HepG2 (cell line): Measurements from ENCODE around the gene GBP7.

Source experiments
- MAFK ChIP-seq, 2 experiments: IDR thresholded peaks in 1 of 2; conservative IDR thresholded peaks in 1 of 2; 2 replicates each; pipeline ENCODE4 v1.6.1; 2011; ENCODE audit warnings: improper control_type of control experiment in 2 of 2, low read length in 2 of 2
- SAFB2 ChIP-seq: sonication (generic); formaldehyde crosslinking; IDR thresholded peaks from 2 replicates; pipeline ENCODE4 v1.5.1; 2020; ENCODE audit warnings: missing genetic modification reagents, low read depth, mild to moderate bottlenecking, borderline replicate concordance
- TF ChIP-seq, protein P1 (sequence below): sonication (generic); formaldehyde crosslinking; IDR thresholded peaks from 2 replicates; pipeline ENCODE4 v1.4.0; 2020; ENCODE audit warnings: missing genetic modification reagents
- TF ChIP-seq, protein P2 (sequence below): sonication (generic); formaldehyde crosslinking; IDR thresholded peaks from 2 replicates; pipeline ENCODE4 v1.5.0; 2020; ENCODE audit warnings: mild to moderate bottlenecking, missing genetic modification reagents, moderate library complexity
- TF ChIP-seq, protein P3 (sequence below): sonication (generic); formaldehyde crosslinking; IDR thresholded peaks from 2 replicates; pipeline ENCODE4 v1.4.0; 2020; ENCODE audit warnings: mild to moderate bottlenecking, missing genetic modification reagents
- TF ChIP-seq, protein P4 (sequence below): sonication (generic); formaldehyde crosslinking; conservative IDR thresholded peaks from 2 replicates; pipeline ENCODE4 v1.4.0; 2020; ENCODE audit warnings: missing genetic modification reagents

DNA sequence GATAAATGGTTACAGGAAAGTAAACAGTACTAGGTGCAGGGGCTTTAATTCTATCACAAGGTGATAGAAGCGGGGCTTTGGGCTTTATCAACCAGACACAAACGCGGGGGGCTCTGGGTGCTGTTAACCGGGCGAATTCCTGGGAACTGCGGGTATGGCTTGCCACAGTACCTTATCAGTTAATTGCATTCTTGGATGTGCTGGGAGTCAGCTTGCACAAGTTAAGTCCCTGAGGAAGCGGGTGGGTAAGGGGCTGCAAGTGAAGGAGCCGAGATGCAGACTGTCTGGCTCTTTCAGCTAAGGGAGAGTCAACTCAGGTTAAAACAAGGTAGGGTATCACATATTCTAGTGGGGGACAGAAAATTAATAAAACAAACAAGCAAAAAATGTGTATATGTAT is 22.3 kb upstream of the GBP7 start:
- TF ChIP-seq, protein P1, sequence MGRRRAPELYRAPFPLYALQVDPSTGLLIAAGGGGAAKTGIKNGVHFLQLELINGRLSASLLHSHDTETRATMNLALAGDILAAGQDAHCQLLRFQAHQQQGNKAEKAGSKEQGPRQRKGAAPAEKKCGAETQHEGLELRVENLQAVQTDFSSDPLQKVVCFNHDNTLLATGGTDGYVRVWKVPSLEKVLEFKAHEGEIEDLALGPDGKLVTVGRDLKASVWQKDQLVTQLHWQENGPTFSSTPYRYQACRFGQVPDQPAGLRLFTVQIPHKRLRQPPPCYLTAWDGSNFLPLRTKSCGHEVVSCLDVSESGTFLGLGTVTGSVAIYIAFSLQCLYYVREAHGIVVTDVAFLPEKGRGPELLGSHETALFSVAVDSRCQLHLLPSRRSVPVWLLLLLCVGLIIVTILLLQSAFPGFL (CRISPR knock-in tag) = no peak
- TF ChIP-seq, protein P2, sequence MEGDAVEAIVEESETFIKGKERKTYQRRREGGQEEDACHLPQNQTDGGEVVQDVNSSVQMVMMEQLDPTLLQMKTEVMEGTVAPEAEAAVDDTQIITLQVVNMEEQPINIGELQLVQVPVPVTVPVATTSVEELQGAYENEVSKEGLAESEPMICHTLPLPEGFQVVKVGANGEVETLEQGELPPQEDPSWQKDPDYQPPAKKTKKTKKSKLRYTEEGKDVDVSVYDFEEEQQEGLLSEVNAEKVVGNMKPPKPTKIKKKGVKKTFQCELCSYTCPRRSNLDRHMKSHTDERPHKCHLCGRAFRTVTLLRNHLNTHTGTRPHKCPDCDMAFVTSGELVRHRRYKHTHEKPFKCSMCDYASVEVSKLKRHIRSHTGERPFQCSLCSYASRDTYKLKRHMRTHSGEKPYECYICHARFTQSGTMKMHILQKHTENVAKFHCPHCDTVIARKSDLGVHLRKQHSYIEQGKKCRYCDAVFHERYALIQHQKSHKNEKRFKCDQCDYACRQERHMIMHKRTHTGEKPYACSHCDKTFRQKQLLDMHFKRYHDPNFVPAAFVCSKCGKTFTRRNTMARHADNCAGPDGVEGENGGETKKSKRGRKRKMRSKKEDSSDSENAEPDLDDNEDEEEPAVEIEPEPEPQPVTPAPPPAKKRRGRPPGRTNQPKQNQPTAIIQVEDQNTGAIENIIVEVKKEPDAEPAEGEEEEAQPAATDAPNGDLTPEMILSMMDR = no peak
- TF ChIP-seq SAFB2 (CRISPR knock-in tag) (no peak), MAFK (conservative IDR thresholded peaks at IDR 0.05 in 1 of 2, IDR thresholded peaks at IDR 0.05 in 1 of 2; ENCODE audit: low read length in 2 of 2) (no peak)
- TF ChIP-seq, protein P3, sequence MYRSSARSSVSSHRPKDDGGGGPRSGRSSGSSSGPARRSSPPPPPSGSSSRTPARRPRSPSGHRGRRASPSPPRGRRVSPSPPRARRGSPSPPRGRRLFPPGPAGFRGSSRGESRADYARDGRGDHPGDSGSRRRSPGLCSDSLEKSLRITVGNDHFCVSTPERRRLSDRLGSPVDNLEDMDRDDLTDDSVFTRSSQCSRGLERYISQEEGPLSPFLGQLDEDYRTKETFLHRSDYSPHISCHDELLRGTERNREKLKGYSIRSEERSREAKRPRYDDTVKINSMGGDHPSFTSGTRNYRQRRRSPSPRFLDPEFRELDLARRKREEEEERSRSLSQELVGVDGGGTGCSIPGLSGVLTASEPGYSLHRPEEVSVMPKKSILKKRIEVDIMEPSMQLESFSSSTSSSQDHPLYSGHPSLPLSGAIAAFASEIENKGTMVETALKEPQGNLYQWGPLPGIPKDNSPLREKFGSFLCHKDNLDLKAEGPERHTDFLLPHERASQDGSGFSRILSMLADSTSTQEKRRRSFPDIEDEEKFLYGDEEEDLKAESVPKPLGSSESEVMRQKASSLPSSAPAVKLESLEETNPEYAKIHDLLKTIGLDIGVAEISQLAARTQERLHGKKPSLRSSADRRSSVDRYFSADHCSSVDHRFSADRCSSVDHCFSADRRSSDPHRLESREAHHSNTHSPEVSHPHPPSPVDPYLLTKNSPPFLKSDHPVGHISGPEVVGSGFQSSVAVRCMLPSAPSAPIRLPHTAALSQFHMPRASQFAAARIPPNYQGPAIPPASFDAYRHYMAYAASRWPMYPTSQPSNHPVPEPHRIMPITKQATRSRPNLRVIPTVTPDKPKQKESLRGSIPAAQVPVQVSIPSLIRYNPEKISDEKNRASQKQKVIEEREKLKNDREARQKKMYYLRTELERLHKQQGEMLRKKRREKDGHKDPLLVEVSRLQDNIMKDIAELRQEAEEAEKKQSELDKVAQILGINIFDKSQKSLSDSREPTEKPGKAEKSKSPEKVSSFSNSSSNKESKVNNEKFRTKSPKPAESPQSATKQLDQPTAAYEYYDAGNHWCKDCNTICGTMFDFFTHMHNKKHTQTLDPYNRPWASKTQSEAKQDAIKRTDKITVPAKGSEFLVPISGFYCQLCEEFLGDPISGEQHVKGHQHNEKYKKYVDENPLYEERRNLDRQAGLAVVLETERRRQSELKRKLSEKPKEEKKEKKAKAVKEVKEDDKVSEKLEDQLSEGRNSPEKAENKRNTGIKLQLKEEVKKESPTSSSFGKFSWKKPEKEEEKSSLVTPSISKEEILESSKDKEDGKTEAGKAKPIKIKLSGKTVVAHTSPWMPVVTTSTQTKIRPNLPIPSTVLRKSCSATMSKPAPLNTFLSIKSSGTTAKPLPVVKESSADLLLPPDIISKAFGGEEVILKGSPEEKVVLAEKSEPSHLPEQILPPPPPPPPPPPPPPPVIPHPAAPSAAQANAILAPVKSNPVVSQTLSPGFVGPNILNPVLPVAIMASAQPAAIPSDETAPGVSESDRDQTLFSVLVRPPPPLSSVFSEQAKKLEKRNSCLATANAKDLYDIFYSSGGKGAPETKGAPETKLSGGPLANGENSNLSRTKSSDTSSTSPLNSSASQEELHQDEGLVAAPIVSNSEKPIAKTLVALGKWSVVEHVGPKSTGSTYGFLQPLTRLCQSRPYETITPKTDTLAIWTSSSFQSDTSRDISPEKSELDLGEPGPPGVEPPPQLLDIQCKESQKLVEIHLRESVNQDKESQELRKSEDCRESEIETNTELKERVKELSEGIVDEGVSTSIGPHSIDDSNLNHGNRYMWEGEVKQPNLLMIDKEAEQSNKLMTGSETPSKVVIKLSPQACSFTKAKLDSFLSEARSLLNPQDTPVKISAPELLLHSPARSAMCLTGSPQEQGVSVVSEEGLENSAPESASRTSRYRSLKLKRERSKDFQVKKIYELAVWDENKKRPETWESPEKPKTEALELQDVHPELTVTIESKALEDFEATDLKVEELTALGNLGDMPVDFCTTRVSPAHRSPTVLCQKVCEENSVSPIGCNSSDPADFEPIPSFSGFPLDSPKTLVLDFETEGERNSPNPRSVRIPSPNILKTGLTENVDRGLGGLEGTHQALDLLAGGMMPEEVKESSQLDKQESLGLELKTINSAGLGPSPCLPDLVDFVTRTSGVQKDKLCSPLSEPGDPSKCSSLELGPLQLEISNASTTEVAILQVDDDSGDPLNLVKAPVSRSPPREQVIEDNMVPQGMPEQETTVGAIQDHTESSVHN = no peak
- TF ChIP-seq, protein P4, sequence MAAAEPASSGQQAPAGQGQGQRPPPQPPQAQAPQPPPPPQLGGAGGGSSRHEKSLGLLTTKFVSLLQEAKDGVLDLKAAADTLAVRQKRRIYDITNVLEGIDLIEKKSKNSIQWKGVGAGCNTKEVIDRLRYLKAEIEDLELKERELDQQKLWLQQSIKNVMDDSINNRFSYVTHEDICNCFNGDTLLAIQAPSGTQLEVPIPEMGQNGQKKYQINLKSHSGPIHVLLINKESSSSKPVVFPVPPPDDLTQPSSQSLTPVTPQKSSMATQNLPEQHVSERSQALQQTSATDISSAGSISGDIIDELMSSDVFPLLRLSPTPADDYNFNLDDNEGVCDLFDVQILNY = no peak
